NCI-H1436 (cell line): ENCODE data around the gene TNK2.
"Not testable (repeated sequence)": the region's sequence is repeated elsewhere in the genome, so short reads cannot be mapped to it uniquely, and the experiment has no call there.

Source experiments
- DNase-seq: peaks from one replicate; lab custom pipeline; 2025; lab: John Stamatoyannopoulos, UW

TNK2 gene

GRCh38 chr3:195885036-195885891 lies 23.1 kb downstream of the TNK2 start:
- DNase-seq: no peak

DNA sequence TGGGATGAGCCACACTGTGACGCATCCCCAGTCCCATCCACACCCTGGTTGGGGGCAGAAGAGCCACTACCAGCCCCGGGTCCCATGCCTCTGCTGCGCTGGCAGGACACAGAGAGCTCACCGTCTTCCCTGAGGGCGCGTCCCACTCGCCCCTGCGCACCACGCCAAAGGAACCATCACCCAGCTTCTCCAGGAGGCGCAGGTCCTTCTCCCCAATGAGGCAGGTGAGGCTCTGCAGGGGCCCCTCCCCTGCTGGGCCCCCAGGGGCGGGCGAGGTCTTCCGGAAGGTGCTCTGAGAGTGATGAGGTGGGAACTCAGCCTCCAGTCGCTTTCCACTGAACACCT lies 23.7 kb downstream of the TNK2 start:
- no peak for DNase-seq

- no peak for DNase-seq
Measured at GRCh38 chr3:195883801-195884200, 24.6 kb downstream of the TNK2 start.

GRCh38 chr3:195883160-195883559 lies 25.2 kb downstream of the TNK2 start:
- no peak for DNase-seq

DNA sequence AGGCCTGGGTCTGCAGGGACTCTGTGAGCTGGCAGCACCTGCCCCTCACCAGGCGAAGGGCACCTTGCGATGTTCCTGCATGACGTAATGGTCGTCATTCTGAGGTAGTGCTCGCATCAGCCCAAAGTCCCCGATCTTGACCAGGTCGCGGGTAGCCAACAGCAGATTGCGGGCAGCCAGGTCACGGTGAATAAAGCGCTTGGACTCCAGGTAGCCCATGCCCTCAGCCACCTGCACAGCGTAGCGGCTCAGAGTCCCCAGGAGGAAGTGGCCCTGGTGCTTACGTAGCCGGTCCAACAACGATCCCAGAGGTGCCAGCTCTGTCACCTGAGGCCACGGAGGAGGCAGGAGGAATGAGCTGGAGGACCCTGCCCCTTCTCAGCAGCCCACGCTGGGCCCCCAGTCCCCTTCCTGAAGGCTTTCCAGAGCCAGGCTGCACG lies 26.3 kb downstream of the TNK2 start:
- DNase-seq: no peak

DNA sequence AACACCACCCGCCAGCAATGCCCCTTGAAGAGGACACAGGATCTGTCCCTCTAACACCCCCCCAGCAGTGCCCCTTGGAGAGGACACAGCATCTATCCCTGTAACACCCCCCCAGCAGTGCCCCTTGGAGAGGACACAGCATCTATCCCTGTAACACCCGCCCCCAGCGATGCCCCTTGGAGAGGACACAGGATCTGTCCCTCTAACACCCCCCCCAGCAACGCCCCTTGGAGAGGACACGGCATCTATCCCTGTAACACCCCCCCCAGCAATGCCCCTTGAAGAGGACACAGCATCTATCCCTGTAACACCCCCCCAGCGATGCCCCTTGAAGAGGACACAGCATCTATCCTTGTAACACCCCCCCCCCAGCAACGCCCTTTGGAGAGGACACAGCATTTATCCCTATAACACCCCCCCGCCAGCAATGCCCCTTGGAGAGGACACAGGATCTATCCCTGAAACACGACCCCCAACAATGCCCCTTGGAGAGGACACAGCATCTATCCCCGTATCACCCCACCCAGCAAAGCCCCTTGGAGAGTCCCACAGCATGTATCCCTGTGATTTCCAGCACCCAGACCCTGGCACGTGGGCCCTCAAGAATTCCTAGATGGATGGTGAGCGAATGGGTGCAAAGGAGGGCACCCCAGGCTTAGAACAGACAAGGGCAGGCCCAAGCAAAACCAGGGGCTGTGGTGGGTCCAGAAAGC lies 26.9 kb downstream of the TNK2 start:
- no peak for DNase-seq

- DNase-seq: no peak
Measured at GRCh38 chr3:195880037-195880431, 28.3 kb downstream of the TNK2 start.

DNA sequence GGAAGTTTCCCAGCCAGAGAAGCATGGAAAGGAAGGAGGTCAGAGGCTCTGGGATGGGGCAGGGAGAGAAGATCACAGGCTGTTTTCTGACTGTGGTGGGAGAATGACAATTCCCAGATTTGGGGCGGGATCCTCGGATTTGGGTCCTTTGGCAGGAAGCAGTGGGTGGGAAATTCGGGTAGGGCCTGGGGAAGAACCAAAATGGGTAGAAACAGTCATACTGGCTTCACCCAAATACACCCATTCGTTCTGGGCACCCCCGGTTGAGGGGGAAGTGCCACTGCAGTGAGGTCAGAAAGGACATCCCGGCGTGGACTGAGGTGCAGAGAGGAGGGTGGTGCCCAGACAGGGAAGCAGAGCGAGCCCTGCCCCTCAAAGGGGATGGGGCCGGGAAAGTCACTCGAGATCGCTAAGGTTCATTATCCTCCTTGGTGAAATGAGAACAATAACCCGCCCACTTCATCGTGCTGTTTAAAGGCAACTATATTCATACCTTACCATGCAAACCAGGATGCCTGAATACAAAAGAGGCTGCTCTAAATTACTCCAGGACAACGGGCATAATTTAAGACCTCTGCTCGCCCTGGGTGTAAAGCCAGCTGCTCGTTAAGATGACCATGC lies 28.8 kb downstream of the TNK2 start:
- DNase-seq: no peak

DNA sequence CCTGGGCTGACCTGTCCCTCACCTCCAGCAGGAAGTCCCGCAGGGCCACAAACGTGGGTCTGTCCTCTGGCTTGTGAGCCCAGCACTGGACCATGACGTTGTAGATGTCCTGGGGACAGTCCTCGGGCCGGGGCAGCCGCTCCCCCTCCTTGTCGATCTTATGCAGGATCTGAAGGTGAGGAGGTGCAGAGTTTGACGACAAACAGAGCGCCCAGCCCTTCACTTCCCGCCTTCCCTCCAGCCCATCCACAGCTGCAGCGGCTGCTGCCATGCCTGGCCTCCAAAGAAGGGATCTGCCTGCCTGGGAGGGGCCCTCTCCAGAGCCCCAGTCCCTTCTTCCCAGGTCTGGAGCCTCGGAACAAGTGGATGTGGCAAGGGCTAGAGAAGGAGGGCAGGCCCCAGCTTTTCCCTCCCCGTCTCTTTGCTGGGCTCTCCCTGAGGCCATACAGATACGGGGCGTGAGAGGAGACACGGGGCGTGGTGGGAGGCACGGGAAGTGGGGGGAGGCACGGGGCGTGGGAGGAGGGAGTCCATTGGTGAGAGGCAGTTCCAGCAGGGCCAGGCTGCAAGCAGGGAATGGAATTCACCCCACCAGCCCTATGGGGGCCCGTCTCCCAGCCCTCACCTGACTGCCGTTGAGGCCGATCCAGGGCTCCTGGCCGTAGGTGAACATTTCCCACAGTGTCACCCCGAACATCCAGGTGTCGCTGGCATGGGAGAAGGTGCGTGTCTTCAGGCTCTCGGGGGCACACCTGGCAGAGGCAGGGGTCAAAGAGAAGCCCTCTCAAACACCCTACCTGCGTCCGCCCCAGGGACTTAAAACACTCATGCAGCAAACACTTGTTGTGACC lies 29.7 kb downstream of the TNK2 start:
- no peak for DNase-seq

DNA sequence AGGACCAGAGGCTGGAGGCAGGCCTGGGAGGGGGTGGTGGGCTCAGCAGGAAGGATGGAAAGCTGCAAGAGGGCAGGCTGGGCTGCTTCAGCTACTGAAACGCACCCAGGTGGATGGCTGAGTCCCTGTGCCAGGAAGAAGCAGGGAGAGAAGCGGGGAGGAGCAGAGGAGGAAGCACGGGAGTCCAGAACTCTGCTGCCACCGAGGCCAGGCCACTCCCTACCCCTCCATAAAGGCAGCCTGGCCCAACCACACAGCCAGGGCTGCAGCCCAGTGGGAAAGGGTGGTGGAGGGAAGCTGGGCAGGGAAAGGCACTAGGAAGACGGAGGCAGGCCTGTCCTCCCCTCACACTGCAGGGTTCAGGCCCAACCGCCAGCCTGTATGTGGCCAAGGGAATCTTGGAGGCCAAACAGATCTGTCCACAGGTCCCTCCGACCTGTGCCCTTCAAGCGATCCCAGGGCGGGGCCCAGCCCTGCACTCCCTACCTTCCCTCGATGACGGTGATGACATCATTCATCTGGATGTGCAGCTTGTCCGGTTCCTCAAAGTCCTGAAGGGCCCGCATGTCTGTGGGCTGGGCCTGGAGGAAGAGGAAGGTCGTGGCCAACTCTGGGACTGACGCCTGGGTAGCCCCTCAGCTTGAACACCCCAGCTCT lies 30.5 kb downstream of the TNK2 start:
- no peak for DNase-seq

DNA sequence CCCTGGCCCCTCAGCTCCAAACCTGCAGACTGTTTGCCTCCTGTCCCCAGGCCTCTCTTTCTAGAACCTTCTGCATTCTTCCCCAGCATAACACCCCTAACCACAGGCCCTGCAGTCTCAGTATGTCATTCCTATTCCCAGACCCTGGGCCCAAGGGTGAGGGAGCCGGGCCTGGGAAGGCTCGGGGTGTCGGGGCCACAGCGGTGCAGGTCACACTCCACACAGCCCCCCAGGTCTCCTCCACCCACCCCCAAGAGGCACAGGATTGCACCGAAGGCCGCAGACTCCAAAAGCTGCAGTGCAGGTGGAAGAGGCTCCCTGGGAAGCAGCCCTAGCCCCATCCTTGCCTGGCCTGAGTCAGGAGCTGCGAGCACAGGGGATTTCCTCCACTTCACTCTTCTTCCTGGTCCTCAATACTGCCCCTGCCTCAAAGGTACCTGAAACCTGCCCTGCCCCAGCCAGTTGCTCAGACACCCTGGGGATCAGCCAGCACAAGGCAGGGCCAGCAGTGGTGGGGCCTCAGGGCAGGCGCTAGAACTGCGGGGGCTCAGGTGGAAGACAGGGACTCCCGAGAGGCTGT lies 31.1 kb downstream of the TNK2 start:
- DNase-seq: no peak

DNA sequence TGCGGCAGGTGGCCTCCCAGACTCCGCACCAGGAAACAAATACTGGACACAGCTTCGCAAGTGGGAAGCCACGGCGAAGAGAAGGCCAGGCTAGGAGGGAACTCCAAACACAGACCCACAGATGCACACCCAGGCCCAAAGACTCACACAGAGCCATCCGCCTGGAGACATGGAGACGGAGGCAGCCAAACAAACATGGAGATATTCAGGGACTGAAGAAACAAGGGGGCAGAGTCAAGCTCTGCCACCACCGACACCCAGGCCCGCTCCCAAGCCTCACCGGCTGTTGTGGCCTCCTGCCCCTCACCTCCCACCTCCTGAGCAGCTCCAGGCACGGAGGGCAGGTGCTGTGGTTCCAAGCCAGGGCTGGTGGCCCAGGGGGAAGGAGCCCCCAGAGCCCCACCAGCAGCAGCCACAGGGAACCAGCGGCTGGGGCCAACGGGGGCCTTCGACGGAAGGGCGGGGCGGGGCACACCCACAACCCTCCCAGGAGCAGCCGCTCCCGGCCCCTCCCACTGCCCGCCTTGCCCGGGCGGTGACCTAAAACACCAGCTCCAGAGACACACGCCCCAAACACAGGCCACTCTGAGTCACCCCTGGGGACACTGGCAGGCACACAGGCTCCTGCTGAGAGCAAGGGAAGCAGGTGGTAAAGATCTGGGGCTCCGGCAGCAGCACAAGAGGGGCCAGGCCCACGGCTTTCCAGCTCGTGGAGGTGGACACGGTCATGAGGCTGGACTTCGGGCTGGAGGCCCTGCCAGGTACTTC lies 31.9 kb downstream of the TNK2 start:
- DNase-seq: no peak

DNA sequence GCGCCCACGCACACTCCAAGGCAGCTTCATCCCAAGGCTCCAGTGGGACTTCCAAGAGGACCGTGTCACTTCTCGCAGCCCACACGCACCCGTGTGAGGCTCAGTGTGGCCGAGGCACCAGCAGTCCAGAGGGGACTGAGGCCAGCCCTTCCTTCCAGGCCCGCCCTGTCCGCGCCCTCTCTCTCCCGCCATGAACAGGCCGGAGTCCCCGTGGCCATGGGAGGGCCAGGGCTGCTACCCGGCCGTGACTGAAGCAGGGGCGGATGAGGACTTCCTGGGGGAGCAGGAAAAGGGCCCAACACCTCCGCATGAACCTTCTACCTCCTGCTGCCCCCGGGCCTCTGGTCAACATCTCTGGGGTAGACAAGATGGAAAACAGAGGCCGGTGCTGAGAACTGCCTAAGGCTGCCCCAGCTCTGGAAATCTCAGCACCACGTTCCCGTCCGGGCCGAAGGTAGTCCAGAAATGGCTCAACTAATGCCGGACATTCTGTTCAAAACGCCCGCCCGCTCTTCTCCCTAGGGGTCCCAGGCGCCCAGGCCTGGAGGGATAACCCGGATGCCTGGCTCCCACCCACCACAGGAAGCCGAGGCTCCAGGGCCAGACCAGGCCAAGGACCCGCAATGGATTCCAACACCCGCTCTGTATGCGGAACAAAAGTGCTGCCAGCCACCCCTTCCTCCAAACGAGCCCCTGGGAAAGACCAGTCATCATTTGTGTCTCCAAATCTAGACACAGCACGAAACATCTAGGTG lies 32.7 kb downstream of the TNK2 start:
- no peak for DNase-seq

GRCh38 chr3:195873971-195874370 lies 34.4 kb downstream of the TNK2 start:
- no peak for DNase-seq

DNA sequence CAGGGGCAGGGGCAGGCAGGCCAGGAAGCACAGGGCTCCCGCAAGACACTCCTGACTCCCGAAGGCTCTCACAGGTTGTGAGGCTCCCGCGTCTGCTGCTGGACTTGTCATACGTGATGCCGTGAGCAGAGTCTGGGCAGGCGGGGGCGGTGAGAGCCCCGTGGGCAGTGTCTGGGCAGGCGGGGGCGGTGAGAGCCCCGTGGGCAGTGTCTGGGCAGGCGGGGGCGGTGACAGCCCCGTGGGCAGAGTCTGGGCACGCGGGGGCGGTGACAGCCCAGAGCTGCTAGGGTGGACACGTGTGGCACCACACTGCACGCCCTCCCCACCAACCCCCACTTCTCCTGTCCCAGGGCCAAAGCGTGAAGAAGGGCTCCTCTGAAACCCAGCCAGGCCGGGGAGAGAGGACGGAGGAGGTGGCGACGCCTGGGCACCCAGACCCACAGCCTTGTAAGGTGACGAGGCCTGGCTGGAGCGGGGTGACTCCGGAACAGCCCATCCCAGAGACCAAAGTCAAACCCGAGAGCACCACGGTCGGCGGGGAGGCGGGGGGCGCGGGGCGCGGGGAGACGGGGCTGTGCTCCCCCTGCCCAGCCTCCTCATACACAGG lies 35.0 kb downstream of the TNK2 start:
- no peak for DNase-seq

GRCh38 chr3:195872800-195873199 lies 35.6 kb downstream of the TNK2 start:
- DNase-seq: no peak

- no peak for DNase-seq
Measured at GRCh38 chr3:195872097-195872496, 36.3 kb downstream of the TNK2 start.

DNA sequence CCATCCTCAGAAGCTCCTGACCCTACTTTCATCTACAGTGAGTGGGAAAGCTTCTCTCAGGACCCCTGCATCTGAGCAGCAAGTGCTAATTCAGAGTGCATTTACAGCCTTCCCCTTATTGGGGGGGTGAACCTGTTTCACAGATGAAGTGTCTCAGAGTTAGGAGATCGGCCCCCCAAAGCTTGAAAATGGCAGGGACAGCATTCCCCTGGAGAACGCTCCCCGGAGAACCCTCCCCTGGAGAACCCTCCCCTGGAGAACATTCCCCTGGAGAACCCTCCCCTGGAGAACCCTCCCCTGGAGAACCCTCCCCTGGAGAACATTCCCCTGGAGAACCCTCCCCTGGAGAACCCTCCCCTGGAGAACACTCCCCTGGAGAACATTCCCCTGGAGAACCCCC lies 36.7 kb downstream of the TNK2 start:
- not testable (repeated sequence) for DNase-seq

DNA sequence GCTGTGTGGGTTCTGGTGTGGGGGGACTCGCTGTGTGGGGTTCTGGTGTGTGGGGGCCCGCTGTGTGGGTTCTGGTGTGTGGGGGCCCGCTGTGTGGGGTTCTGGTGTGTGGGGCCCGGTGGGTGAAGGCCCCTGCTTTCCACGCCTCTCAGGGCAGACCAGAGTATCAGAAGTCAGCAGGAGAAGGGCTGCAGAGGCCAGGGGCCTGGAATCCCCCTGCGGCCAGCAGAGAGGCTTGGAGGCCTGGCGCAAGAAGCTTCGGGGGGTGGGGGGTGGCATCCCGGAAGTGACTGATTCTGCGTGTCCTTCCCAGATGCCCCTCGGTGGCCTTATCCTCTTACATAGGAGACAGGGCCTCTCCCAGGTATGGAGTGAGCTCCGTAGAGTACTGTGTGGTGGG lies 37.4 kb downstream of the TNK2 start:
- no peak for DNase-seq
